Measurements from ENCODE around the gene COL8A2. TPM values are rescaled to one million over a fixed set of nuclear protein-coding genes. Genes with fewer than 3 reads are reported as not detected.

The COL8A2 gene
- total RNA-seq, 1 donor from 2014 or later = not detected

DNA sequence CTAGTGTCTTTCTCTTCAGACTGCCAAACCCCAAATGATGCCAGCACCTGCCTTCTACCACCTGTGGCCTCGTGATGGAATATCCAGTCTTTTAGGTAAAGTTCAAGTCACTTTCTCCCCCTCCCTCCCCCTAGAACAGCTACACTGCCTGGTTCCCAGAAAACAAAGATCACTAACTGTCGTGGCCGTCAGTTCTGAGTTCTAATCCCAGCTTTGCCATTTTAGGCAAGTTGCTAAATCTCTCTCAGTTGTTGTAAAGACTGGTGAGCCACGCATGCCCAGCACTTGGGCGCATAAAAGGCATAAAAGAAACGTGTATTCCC is 24.9 kb upstream of the COL8A2 start:
- H3K4me1 Mint-ChIP-seq (ENCODE audit: low read depth, unreplicated experiment) = peaks cover 27% of the 10 kb centered on the region

DNA sequence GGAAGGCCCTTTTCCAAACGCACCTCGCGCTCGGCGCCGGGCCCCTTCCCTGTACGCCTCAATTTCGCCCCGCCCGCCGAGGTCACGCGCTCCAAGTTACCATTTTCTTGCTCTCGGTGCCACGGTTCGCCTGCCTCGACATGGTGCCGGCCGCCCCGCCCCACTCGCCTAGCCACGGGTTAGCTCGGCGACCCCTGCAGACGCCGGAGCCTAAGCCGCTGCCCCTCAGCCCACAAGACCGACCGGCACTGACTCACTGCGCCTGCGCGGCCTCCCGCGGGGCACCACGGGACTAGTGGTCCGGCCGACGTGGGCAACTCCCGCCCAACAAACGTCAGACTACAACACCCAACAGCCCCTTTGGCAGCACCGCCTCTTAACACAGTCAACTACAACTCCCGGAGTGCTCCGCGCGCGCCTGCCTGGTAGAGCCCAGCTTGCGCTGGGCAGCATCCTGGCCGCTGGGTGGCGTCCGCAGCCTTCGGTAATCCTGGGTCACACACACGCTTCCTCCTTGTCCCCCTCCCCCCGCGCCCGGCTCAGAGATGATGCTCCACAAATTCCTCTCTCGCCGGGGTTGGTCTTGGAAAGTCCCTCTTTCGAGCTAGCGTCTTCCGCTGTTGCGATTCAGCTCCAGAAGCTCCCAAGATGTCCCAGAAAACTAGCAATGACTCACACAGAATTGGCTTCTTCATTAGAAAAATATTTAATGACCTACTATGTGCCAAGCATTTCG is 24.4 kb upstream of the COL8A2 start, which contains the start of gene TRAPPC3:
TRAPPC3 (minus strand) TSS at position 250 of the 736 bp plus-strand sequence; CDS start at position 142, 108 bp downstream.
- Mint-ChIP-seq H3K36me3 (ENCODE audit: unreplicated experiment) (no peaks in the 10 kb centered on the region), H3K27me3 (ENCODE audit: unreplicated experiment) (peaks cover 14% of the 10 kb centered on the region)

More for the DNA sequence above, 24.9 kb upstream of the COL8A2 start:
- TF ChIP-seq, protein P1, sequence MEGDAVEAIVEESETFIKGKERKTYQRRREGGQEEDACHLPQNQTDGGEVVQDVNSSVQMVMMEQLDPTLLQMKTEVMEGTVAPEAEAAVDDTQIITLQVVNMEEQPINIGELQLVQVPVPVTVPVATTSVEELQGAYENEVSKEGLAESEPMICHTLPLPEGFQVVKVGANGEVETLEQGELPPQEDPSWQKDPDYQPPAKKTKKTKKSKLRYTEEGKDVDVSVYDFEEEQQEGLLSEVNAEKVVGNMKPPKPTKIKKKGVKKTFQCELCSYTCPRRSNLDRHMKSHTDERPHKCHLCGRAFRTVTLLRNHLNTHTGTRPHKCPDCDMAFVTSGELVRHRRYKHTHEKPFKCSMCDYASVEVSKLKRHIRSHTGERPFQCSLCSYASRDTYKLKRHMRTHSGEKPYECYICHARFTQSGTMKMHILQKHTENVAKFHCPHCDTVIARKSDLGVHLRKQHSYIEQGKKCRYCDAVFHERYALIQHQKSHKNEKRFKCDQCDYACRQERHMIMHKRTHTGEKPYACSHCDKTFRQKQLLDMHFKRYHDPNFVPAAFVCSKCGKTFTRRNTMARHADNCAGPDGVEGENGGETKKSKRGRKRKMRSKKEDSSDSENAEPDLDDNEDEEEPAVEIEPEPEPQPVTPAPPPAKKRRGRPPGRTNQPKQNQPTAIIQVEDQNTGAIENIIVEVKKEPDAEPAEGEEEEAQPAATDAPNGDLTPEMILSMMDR (IDR thresholded peaks at IDR 0.05; ENCODE audit: partially characterized antibody, unreplicated experiment) = no peak
- Mint-ChIP-seq H3K27me3 (ENCODE audit: unreplicated experiment) (peaks cover 18% of the 10 kb centered on the region), H3K27ac (ENCODE audit: unreplicated experiment) (peak overlapping the region; percentile 93), H3K4me3 (ENCODE audit: unreplicated experiment) (peak overlapping the region; percentile 68), H3K36me3 (ENCODE audit: unreplicated experiment) (no peaks in the 10 kb centered on the region), H3K9me3 (ENCODE audit: unreplicated experiment) (peaks cover 10% of the 10 kb centered on the region)
- DNase-seq = no peak

DNA sequence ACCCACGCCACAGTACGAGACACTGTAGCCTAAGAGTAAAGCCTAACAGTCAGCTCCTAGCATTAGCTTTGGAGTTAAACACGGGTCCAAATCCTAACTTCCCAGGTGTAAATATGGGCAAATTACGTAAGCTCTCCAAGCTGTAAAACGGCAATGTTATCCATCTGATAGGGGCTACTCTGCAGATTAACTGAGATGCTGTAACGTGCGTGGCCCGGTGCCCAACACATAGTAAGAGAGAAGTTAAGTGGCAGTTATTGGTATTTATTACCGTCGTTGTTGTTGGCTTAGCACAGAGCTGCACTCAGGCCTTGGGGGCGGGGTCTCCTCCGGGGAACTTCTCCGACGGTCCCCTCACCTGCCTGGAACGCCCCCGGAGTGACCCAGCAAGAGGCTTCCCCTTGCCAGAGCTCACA is 23.8 kb upstream of the COL8A2 start:
- Mint-ChIP-seq H3K36me3 (ENCODE audit: unreplicated experiment) (no peaks in the 10 kb centered on the region), H3K27me3 (ENCODE audit: unreplicated experiment) (peaks cover 11% of the 10 kb centered on the region), H3K4me1 (ENCODE audit: low read depth, unreplicated experiment) (peaks cover 20% of the 10 kb centered on the region), H3K27ac (ENCODE audit: unreplicated experiment) (peak overlapping the region; percentile 63), H3K9me3 (ENCODE audit: unreplicated experiment) (peaks cover 7% of the 10 kb centered on the region), H3K4me3 (ENCODE audit: unreplicated experiment) (peak overlapping the region; percentile 68)
- no peak for DNase-seq
- TF ChIP-seq, protein P1 (IDR thresholded peaks at IDR 0.05; ENCODE audit: partially characterized antibody, unreplicated experiment) = no peak

More for the DNA sequence above, 24.4 kb upstream of the COL8A2 start, which contains the start of gene TRAPPC3:
- H3K9me3 Mint-ChIP-seq (ENCODE audit: unreplicated experiment) = peaks cover 7% of the 10 kb centered on the region
- H3K4me3 Mint-ChIP-seq (ENCODE audit: unreplicated experiment) = peak within 1 kb of the TSS; percentile 68
- H3K4me1 Mint-ChIP-seq (ENCODE audit: low read depth, unreplicated experiment) = peaks cover 22% of the 10 kb centered on the region
- H3K27ac Mint-ChIP-seq (ENCODE audit: unreplicated experiment) = peak within 1 kb of the TSS; percentile 93
- peak; percentile 100 for DNase-seq
- TF ChIP-seq, protein P1 (IDR thresholded peaks at IDR 0.05; ENCODE audit: partially characterized antibody, unreplicated experiment) = peak; percentile 76

DNA sequence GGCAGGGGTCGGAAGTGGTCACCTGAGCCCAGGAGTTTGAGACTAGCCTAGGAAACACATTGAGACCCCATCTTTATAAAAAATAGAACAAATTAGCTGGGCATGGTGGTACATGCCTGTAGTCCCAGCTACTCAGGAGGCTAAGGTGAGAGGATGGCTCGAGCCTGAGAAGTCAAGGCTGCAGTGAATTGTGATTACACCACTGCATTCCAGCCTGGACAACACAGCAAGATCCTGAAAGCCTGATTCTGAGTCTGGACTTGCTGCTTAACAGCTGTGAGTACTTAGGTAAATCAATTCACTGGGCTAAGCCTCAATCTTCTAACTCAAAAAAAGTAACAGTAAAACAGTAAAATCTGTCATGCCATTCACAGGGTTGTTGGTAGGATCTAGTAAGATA is 19.4 kb upstream of the COL8A2 start:
- no peaks in the 10 kb centered on the region for H3K9me3 Mint-ChIP-seq (ENCODE audit: unreplicated experiment)
- H3K4me1 Mint-ChIP-seq (ENCODE audit: low read depth, unreplicated experiment) = peaks cover 4% of the 10 kb centered on the region
- no peaks in the 10 kb centered on the region for H3K36me3 Mint-ChIP-seq (ENCODE audit: unreplicated experiment)
- peaks cover 3% of the 10 kb centered on the region for H3K27me3 Mint-ChIP-seq (ENCODE audit: unreplicated experiment)
- DNase-seq = no peak
- H3K4me3 Mint-ChIP-seq (ENCODE audit: unreplicated experiment) = no peak overlapping the region
- TF ChIP-seq, protein P1 (IDR thresholded peaks at IDR 0.05; ENCODE audit: partially characterized antibody, unreplicated experiment) = no peak
- H3K27ac Mint-ChIP-seq (ENCODE audit: unreplicated experiment) = no peak overlapping the region

DNA sequence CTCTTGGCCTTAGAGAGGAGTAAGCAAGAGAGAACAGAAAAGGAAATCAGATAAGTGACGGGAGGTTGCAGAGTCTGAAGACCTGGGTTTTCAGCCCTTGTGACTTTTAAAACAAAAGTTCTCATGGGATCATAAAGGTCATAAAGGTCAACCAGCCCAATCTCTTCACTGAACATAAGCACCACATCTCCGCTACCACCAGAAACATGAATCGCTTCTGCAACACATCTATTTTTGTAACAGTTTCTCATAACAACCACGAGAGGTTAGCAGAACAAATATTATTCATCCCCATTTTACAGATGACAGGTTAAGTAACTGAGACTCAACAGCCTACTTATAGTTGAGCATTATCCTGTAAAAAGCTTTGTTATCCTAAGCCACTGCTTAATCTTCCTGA is 18.4 kb upstream of the COL8A2 start:
- DNase-seq = no peak
- no peaks in the 10 kb centered on the region for H3K27me3 Mint-ChIP-seq (ENCODE audit: unreplicated experiment)
- no peak overlapping the region for H3K4me3 Mint-ChIP-seq (ENCODE audit: unreplicated experiment)
- no peak overlapping the region for H3K27ac Mint-ChIP-seq (ENCODE audit: unreplicated experiment)
- peaks cover 4% of the 10 kb centered on the region for H3K4me1 Mint-ChIP-seq (ENCODE audit: low read depth, unreplicated experiment)
- TF ChIP-seq, protein P1 (IDR thresholded peaks at IDR 0.05; ENCODE audit: partially characterized antibody, unreplicated experiment) = no peak
- no peaks in the 10 kb centered on the region for H3K9me3 Mint-ChIP-seq (ENCODE audit: unreplicated experiment)
- no peaks in the 10 kb centered on the region for H3K36me3 Mint-ChIP-seq (ENCODE audit: unreplicated experiment)

Measured in glutamatergic neuron (in vitro differentiated cells).